Endodermal cell (in vitro differentiated cells): ENCODE results near the gene WDR20. TPM values are rescaled to one million over a fixed set of nuclear protein-coding genes. Genes with fewer than 3 reads are reported as not detected.
A peak's percentile ranks its signal among the peaks of the same experiment; 100 is the strongest.

Experiments
- DNase-seq: peaks from one replicate; pipeline ENCODE4 v3.0.0-alpha.2; 2017
- H3K27ac ChIP-seq: 2 replicates; pipeline ENCODE4 v1.5.1; 2013; ENCODE audit warnings: mild to moderate bottlenecking, low read depth, low read length, moderate library complexity
- H3K27me3 ChIP-seq: 2 replicates; pipeline ENCODE4 v1.6.1; 2013; ENCODE audit warnings: mild to moderate bottlenecking, low read length, moderate library complexity; ENCODE audit not compliant: insufficient read depth, control insufficient read depth, poor library complexity, severe bottlenecking
- H3K36me3 ChIP-seq: 2 replicates; pipeline ENCODE4 v1.7.0; 2013; ENCODE audit warnings: mild to moderate bottlenecking, low read length, moderate library complexity; ENCODE audit not compliant: control insufficient read depth, insufficient read depth
- H3K4me1 ChIP-seq: one replicate; pipeline ENCODE4 v1.7.0; 2013; ENCODE audit warnings: low read length; ENCODE audit not compliant: control insufficient read depth, insufficient read depth
- H3K4me3 ChIP-seq: 2 replicates; pipeline ENCODE4 v1.5.1; 2013; ENCODE audit warnings: mild to moderate bottlenecking, low read length, moderate library complexity
- H3K9ac ChIP-seq: 2 replicates; pipeline ENCODE4 v1.6.1; 2013; ENCODE audit warnings: mild to moderate bottlenecking, low read length, moderate library complexity; ENCODE audit not compliant: poor library complexity, severe bottlenecking; ENCODE audit errors: extremely low read depth
- H3K9me3 ChIP-seq: 2 replicates; pipeline ENCODE4 v1.6.1; 2013; ENCODE audit warnings: mild to moderate bottlenecking, low read length, moderate library complexity; ENCODE audit not compliant: control insufficient read depth
- H3K27ac Mint-ChIP-seq: 2 replicates; pipeline ENCODE4 v1.8.0; 2020; ENCODE audit warnings: mixed read lengths
- H3K27me3 Mint-ChIP-seq: 2 replicates; pipeline ENCODE4 v1.8.0; 2021; ENCODE audit warnings: mild to moderate bottlenecking, mixed read lengths; ENCODE audit not compliant: insufficient read depth
- H3K36me3 Mint-ChIP-seq: 2 replicates; pipeline ENCODE4 v1.8.0; 2020; ENCODE audit warnings: low read depth, mixed read lengths
- H3K4me1 Mint-ChIP-seq: 2 replicates; pipeline ENCODE4 v1.8.0; 2020; ENCODE audit warnings: mixed read lengths
- H3K4me3 Mint-ChIP-seq: 2 replicates; pipeline ENCODE4 v1.8.0; 2020; ENCODE audit warnings: mild to moderate bottlenecking, moderate library complexity, mixed read lengths
- H3K9me3 Mint-ChIP-seq: 2 replicates; pipeline ENCODE4 v1.8.0; 2020; ENCODE audit warnings: mild to moderate bottlenecking, mixed read lengths
- WGBS, 2 experiments: methylation state at CpG; one replicate each; pipeline versions ENCODE4 v1.1.5 to v1.1.7; 2013; ENCODE audit warnings: missing lambda C conversion rate in 2 of 2, mixed read lengths in 1 of 2; ENCODE audit not compliant: insufficient coverage in 1 of 2, insufficient read length in 1 of 2; 5-methylcytosine and 5-hydroxymethylcytosine counted together
- total RNA-seq, 2 donors: library from RNA; stranded (reverse); fragmentation: NEBNext Ultra II Directional in 1 of 2; extraction: Animal tissue kit (Norgen Biotek cat#: 25700) in 1 of 2; gene quantifications; 2 replicates in 1 of 2; 3 replicates in 1 of 2; pipeline ENCODE4 v1.2.1, GENCODE V29; 2021
- TF ChIP-seq, protein P1 (sequence below): fragments of 200-600 bp; sonication (generic); conservative IDR thresholded peaks from 2 replicates; pipeline ENCODE4 v1.5.0; 2021; ENCODE audit warnings: antibody characterized with exemption, mild to moderate bottlenecking

The WDR20 gene
- total RNA-seq, 2 donors from 2014 or later: 33.8 to 37.6 TPM

DNA sequence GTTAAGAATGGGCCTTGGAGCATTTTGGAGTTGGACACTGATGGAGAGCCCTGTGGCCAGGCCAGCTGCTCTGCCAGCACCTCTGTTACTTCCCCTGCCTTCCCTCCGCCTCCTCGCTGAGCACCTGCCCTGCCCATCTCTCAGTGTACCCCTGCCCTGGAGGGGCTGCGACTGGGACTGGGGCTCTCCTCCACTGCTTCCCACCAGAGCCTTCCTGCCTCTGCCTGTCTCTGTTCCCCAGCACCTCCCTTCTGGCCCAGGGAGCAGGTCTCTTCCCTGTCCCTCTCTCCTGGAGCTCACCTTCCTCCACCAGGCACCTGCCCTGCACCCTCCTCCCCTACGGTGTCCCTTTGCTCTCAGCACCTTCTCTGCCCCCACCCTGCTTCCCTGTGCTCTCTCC is 62.1 kb downstream of the WDR20 start:
- 88 to 93% methylated on average over 2 to 4 of the region's 4 CpGs for WGBS, 2 experiments
- Histone ChIP-seq H3K27me3 (no peaks in the 10 kb centered on the region), H3K4me3 (no peak overlapping the region), H3K4me1 (no peaks in the 10 kb centered on the region), H3K9me3 (no peaks in the 10 kb centered on the region), H3K36me3 (peaks cover 58% of the 10 kb centered on the region), H3K27ac (no peak overlapping the region), H3K9ac (no peak overlapping the region)
- Mint-ChIP-seq H3K27me3 (no peaks in the 10 kb centered on the region), H3K9me3 (no peaks in the 10 kb centered on the region), H3K27ac (no peak overlapping the region), H3K36me3 (peaks cover 54% of the 10 kb centered on the region), H3K4me1 (no peaks in the 10 kb centered on the region), H3K4me3 (no peak overlapping the region)
- TF ChIP-seq, protein P1, sequence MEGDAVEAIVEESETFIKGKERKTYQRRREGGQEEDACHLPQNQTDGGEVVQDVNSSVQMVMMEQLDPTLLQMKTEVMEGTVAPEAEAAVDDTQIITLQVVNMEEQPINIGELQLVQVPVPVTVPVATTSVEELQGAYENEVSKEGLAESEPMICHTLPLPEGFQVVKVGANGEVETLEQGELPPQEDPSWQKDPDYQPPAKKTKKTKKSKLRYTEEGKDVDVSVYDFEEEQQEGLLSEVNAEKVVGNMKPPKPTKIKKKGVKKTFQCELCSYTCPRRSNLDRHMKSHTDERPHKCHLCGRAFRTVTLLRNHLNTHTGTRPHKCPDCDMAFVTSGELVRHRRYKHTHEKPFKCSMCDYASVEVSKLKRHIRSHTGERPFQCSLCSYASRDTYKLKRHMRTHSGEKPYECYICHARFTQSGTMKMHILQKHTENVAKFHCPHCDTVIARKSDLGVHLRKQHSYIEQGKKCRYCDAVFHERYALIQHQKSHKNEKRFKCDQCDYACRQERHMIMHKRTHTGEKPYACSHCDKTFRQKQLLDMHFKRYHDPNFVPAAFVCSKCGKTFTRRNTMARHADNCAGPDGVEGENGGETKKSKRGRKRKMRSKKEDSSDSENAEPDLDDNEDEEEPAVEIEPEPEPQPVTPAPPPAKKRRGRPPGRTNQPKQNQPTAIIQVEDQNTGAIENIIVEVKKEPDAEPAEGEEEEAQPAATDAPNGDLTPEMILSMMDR: no peak
- DNase-seq: no peak

DNA sequence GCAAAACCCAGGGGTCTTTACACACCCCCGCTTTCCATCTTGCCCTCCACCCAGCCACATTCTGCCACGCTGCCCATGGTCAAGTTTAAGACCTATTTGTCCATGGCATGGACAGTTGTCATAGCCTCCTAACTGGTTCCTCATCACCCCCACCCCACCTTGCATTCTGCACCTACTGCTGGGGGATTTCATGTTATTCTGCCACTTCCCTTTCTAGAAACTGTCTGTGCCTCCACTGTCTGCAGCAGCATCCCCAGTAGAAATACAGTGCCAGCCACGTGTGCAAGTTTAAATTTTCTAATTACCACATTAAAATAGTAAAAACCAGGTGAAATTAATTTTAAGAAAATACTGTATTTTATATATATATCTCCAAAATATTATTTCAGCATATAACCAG is 63.2 kb downstream of the WDR20 start:
- Histone ChIP-seq H3K9ac (no peak overlapping the region), H3K36me3 (peaks cover 49% of the 10 kb centered on the region), H3K27me3 (no peaks in the 10 kb centered on the region), H3K4me3 (no peak overlapping the region), H3K9me3 (no peaks in the 10 kb centered on the region), H3K27ac (no peak overlapping the region), H3K4me1 (no peaks in the 10 kb centered on the region)
- Mint-ChIP-seq H3K9me3 (no peaks in the 10 kb centered on the region), H3K4me1 (no peaks in the 10 kb centered on the region), H3K27ac (peak overlapping the region; percentile 18), H3K27me3 (no peaks in the 10 kb centered on the region), H3K4me3 (no peak overlapping the region), H3K36me3 (peaks cover 43% of the 10 kb centered on the region)
- no peak for DNase-seq
- WGBS, 2 experiments: 97 to 100% methylated on average over 2 of the region's 3 CpGs
- TF ChIP-seq, protein P1: no peak

DNA sequence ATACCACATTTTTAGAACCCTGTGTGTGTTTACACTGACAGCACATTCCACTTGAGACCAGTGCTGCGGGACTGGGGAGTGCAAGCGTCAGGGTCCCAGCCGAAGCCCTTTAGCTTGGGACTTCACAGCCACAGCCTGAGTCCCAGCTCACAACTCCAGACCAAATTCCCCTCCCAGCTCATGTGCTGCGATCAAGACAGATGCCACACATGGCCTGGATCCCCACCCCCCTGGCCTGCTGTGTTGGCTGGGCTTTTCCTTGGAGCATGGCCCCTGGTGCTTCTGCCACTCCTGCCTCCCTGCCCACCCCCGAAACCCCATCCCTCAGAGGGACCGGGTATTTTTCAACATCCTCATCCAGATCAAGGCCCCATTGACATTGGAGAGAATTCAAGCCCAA is 63.7 kb downstream of the WDR20 start:
- Histone ChIP-seq H3K27me3 (no peaks in the 10 kb centered on the region), H3K4me3 (no peak overlapping the region), H3K4me1 (no peaks in the 10 kb centered on the region), H3K36me3 (peaks cover 46% of the 10 kb centered on the region), H3K27ac (no peak overlapping the region), H3K9me3 (no peaks in the 10 kb centered on the region), H3K9ac (no peak overlapping the region)
- WGBS, 2 experiments: 89 to 96% methylated on average over 3 to 6 of the region's 6 CpGs
- Mint-ChIP-seq H3K27ac (no peak overlapping the region), H3K27me3 (no peaks in the 10 kb centered on the region), H3K9me3 (no peaks in the 10 kb centered on the region), H3K36me3 (peaks cover 42% of the 10 kb centered on the region), H3K4me1 (no peaks in the 10 kb centered on the region), H3K4me3 (no peak overlapping the region)
- DNase-seq: no peak
- TF ChIP-seq, protein P1: no peak
